ENCODE measurements around the gene PTPRG. TPM values are rescaled to one million over a fixed set of nuclear protein-coding genes. Genes with fewer than 3 reads are reported as not detected.

Gene PTPRG
- total RNA-seq, 1 experiment from 2014 or later = 32.1 TPM

- POLR2A ChIA-PET = no interaction called here
Observed at GRCh38 chr3:61865466-61866152, 304.2 kb downstream of the PTPRG start.

GRCh38 chr3:61866153-61866542 lies 304.8 kb downstream of the PTPRG start:
- Histone ChIP-seq H3K36me3 (ENCODE audit: control insufficient read depth in 1 of 2, insufficient read depth in 2 of 2, low read length in 2 of 2) (no peaks in the 10 kb centered on the region), H3K27me3 (ENCODE audit: insufficient read depth, low read length) (no peaks in the 10 kb centered on the region), H3K9me2 (ENCODE audit: insufficient read depth) (no peaks in the 10 kb centered on the region), H3K9me3 (ENCODE audit: control insufficient read depth in 1 of 2, insufficient read depth in 1 of 2, low read depth in 1 of 2, low read length in 2 of 2) (no peaks in the 10 kb centered on the region), H3K4me1 (ENCODE audit: control insufficient read depth in 1 of 2, insufficient read depth in 2 of 2, low read length in 2 of 2) (no peaks in the 10 kb centered on the region), H3K79me2 (ENCODE audit: insufficient read depth, low read length) (no peaks in the 10 kb centered on the region), H4K20me1 (ENCODE audit: insufficient read depth) (no peaks in the 10 kb centered on the region), H2AFZ (ENCODE audit: low read depth, low read length, poor library complexity, severe bottlenecking) (no peak overlapping the region), H3K4me3 (replicated peaks in 1 of 2; ENCODE audit: low read depth in 1 of 2, low read length in 2 of 2) (no peak overlapping the region), H3K4me2 (ENCODE audit: low read length) (no peak overlapping the region), H3K27ac (ENCODE audit: low read depth, low read length) (no peak overlapping the region), H3K9ac (ENCODE audit: low read length) (no peak overlapping the region)
- no peak for DNase-seq (ENCODE audit: low read depth, low spot score)
- no TSS peak for BruUV-seq (replicated peaks)
- RAD21 ChIA-PET (ENCODE audit: low non-redundant PET in 1 of 2, low total read pairs in 2 of 2, uncharacterized antibody in 2 of 2, unreplicated experiment in 2 of 2) = no interaction called here
- POLR2A ChIA-PET = no interaction called here
- no peak for ATAC-seq
- intact Hi-C loops (cut with micrococcal nuclease) = no loop called here
- CTCF ChIA-PET = interaction anchor here (0.6 kb wide), 1 partner anchor 1985 kb away, joined by 3 read pairs; no protein-coding TSS in a partner anchor
- no peak for TF ChIP-seq ZBTB33 (IDR thresholded peaks at IDR 0.05; ENCODE audit: extremely low read depth, insufficient replicate concordance, low read length)
- no peak for TF ChIP-seq MAX (IDR thresholded peaks at IDR 0.05)
- no peak for TF ChIP-seq FOSL1 (IDR thresholded peaks at IDR 0.05; ENCODE audit: low read depth)
- TF ChIP-seq SP1 (IDR thresholded peaks at IDR 0.05; ENCODE audit: low read depth) = no peak
- no peak for TF ChIP-seq EZH2phosphoT487 (IDR thresholded peaks at IDR 0.05; ENCODE audit: borderline replicate concordance)
- no peak for TF ChIP-seq RAD21 (IDR thresholded peaks at IDR 0.05; ENCODE audit: low read depth)

More at GRCh38 chr3:61865466-61866152, 304.2 kb downstream of the PTPRG start:
- H3K27ac ChIP-seq (ENCODE audit: low read depth, low read length) = no peak overlapping the region
- no peaks in the 10 kb centered on the region for H3K9me2 ChIP-seq (ENCODE audit: insufficient read depth)
- no peak for ATAC-seq
- no peaks in the 10 kb centered on the region for H3K4me1 ChIP-seq (ENCODE audit: control insufficient read depth in 1 of 2, insufficient read depth in 2 of 2, low read length in 2 of 2)
- H3K4me2 ChIP-seq (ENCODE audit: low read length) = no peak overlapping the region
- H4K20me1 ChIP-seq (ENCODE audit: insufficient read depth) = no peaks in the 10 kb centered on the region
- intact Hi-C loops (cut with micrococcal nuclease) = no loop called here
- BruUV-seq (replicated peaks) = no TSS peak
- no peak for DNase-seq (ENCODE audit: low read depth, low spot score)
- no peaks in the 10 kb centered on the region for H3K27me3 ChIP-seq (ENCODE audit: insufficient read depth, low read length)
- H3K9me3 ChIP-seq (ENCODE audit: control insufficient read depth in 1 of 2, insufficient read depth in 1 of 2, low read depth in 1 of 2, low read length in 2 of 2) = no peaks in the 10 kb centered on the region
- ChIA-PET RAD21 (ENCODE audit: low non-redundant PET in 1 of 2, low total read pairs in 2 of 2, uncharacterized antibody in 2 of 2, unreplicated experiment in 2 of 2) (no interaction called here), CTCF (interaction anchor here (0.6 kb wide), 1 partner anchor 1986 kb away, joined by 3 read pairs; no protein-coding TSS in a partner anchor)
- no peak overlapping the region for H2AFZ ChIP-seq (ENCODE audit: low read depth, low read length, poor library complexity, severe bottlenecking)
- no peaks in the 10 kb centered on the region for H3K36me3 ChIP-seq (ENCODE audit: control insufficient read depth in 1 of 2, insufficient read depth in 2 of 2, low read length in 2 of 2)
- H3K4me3 ChIP-seq (replicated peaks in 1 of 2; ENCODE audit: low read depth in 1 of 2, low read length in 2 of 2) = no peak overlapping the region
- no peak overlapping the region for H3K9ac ChIP-seq (ENCODE audit: low read length)
- H3K79me2 ChIP-seq (ENCODE audit: insufficient read depth, low read length) = no peaks in the 10 kb centered on the region
- no peak for TF ChIP-seq POLR2A (IDR thresholded peaks at IDR 0.05; ENCODE audit: borderline replicate concordance, extremely low read depth, insufficient read depth, insufficient read length)
- no peak for TF ChIP-seq ZNF274 (IDR thresholded peaks at IDR 0.05; ENCODE audit: low read depth, low read length)
- TF ChIP-seq EZH2phosphoT487 (IDR thresholded peaks at IDR 0.05; ENCODE audit: borderline replicate concordance) = no peak
- no peak for TF ChIP-seq MAX (IDR thresholded peaks at IDR 0.05)
- TF ChIP-seq JUND (IDR thresholded peaks at IDR 0.05) = no peak
- no peak for TF ChIP-seq SRF (IDR thresholded peaks at IDR 0.05; ENCODE audit: low read depth)
- TF ChIP-seq CBX3 (IDR thresholded peaks at IDR 0.05; ENCODE audit: low read depth) = no peak
